ENCODE data around the gene NECTIN1. TPM values are rescaled to one million over a fixed set of nuclear protein-coding genes. Genes with fewer than 3 reads are reported as not detected.

NECTIN1 gene
- total RNA-seq, 2 experiments from 2014 or later, result 2.5 to 3.4 TPM

DNA sequence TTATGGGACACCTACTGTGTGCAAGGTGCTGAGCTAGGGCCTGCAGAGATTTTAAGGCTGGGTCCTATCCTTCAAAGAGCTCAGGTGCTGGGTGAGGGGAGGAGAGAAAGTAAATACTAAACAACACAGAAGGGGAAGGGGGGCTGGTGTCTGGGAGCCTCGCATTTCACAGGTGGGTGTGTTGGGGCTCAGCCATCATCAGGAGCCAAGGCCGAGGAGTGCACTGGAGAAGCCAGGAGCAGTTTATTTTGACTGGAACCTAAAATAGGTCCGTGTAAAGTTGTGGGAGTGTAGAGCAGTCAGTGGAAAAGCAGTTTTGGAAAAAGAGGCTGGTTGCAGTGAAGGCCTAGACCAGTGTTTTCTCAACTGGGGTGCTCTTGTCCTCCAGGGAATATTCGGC, 17.5 kb downstream of the NECTIN1 start:
- POLR2A ChIA-PET, result no interaction called here
- no peak overlapping the region for H3K4me3 Mint-ChIP-seq
- ATAC-seq (ENCODE audit: poor library complexity) (no peak), DNase-seq (no peak)
- H3K27me3 ChIP-seq (ENCODE audit: control insufficient read depth in 1 of 2, insufficient read depth in 2 of 2, low read length in 2 of 2), result peaks cover 0 to 14% of the 10 kb centered on the region in 2 experiments
- no peaks in the 10 kb centered on the region for H3K9me3 Mint-ChIP-seq
- H3K36me3 ChIP-seq (ENCODE audit: insufficient read depth, low read length), result no peaks in the 10 kb centered on the region
- CTCF ChIA-PET, result no interaction called here
- peaks cover 4% of the 10 kb centered on the region for H3K4me1 ChIP-seq (ENCODE audit: insufficient read depth, low read length)
- H3K27ac ChIP-seq (ENCODE audit: low read depth in 1 of 2, low read length in 2 of 2), result no peak overlapping the region
- intact Hi-C loops (cut with DNase I, micrococcal nuclease), result no loop called here
- H3K4me1 Mint-ChIP-seq (ENCODE audit: low read depth), result no peaks in the 10 kb centered on the region
- H3K27ac Mint-ChIP-seq, result no peak overlapping the region
- peaks cover 40% of the 10 kb centered on the region for H3K27me3 Mint-ChIP-seq
- H3K36me3 Mint-ChIP-seq (ENCODE audit: low read depth), result no peaks in the 10 kb centered on the region
- no peak overlapping the region for H3K4me3 ChIP-seq (ENCODE audit: low read length)
- peaks cover 0 to 10% of the 10 kb centered on the region in 2 experiments for H3K9me3 ChIP-seq (ENCODE audit: control insufficient read depth in 1 of 2, insufficient read depth in 1 of 2, low read length in 2 of 2)
- TF ChIP-seq, protein P1, sequence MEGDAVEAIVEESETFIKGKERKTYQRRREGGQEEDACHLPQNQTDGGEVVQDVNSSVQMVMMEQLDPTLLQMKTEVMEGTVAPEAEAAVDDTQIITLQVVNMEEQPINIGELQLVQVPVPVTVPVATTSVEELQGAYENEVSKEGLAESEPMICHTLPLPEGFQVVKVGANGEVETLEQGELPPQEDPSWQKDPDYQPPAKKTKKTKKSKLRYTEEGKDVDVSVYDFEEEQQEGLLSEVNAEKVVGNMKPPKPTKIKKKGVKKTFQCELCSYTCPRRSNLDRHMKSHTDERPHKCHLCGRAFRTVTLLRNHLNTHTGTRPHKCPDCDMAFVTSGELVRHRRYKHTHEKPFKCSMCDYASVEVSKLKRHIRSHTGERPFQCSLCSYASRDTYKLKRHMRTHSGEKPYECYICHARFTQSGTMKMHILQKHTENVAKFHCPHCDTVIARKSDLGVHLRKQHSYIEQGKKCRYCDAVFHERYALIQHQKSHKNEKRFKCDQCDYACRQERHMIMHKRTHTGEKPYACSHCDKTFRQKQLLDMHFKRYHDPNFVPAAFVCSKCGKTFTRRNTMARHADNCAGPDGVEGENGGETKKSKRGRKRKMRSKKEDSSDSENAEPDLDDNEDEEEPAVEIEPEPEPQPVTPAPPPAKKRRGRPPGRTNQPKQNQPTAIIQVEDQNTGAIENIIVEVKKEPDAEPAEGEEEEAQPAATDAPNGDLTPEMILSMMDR (IDR thresholded peaks at IDR 0.05), result no peak

DNA sequence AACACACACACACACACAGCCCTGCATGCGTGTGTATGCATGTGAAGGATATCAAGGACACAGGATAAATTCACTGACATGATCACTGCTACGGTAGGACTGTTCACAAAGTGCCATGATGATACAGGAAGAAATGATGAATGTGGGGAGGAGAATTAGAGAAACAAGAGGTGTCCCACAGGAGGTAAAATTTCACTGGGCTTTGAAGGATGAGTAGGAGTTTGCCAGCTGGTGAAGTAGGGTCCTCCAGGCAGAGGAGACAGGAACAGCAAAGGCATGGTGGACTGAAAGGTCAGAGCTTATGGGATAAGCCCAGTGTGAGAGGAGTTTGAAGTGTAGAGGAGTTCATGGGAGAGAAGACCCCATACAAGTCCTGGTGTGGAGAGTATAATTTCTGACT, 18.6 kb downstream of the NECTIN1 start:
- H3K4me1 ChIP-seq (ENCODE audit: insufficient read depth, low read length), result peaks cover 4% of the 10 kb centered on the region
- intact Hi-C loops (cut with DNase I, micrococcal nuclease), result no loop called here
- peaks cover 0 to 14% of the 10 kb centered on the region in 2 experiments for H3K27me3 ChIP-seq (ENCODE audit: control insufficient read depth in 1 of 2, insufficient read depth in 2 of 2, low read length in 2 of 2)
- peaks cover 40% of the 10 kb centered on the region for H3K27me3 Mint-ChIP-seq
- peaks cover 0 to 10% of the 10 kb centered on the region in 2 experiments for H3K9me3 ChIP-seq (ENCODE audit: control insufficient read depth in 1 of 2, insufficient read depth in 1 of 2, low read length in 2 of 2)
- H3K4me3 Mint-ChIP-seq, result no peak overlapping the region
- CTCF ChIA-PET, result no interaction called here
- TF ChIP-seq, protein P1 (IDR thresholded peaks at IDR 0.05), result no peak
- H3K4me3 ChIP-seq (ENCODE audit: low read length), result no peak overlapping the region
- H3K36me3 Mint-ChIP-seq (ENCODE audit: low read depth), result no peaks in the 10 kb centered on the region
- H3K27ac Mint-ChIP-seq, result no peak overlapping the region
- H3K36me3 ChIP-seq (ENCODE audit: insufficient read depth, low read length), result no peaks in the 10 kb centered on the region
- POLR2A ChIA-PET, result no interaction called here
- H3K9me3 Mint-ChIP-seq, result no peaks in the 10 kb centered on the region
- H3K4me1 Mint-ChIP-seq (ENCODE audit: low read depth), result no peaks in the 10 kb centered on the region
- DNase-seq, result no peak
- H3K27ac ChIP-seq (ENCODE audit: low read depth in 1 of 2, low read length in 2 of 2), result no peak overlapping the region
- no peak for ATAC-seq (ENCODE audit: poor library complexity)

DNA sequence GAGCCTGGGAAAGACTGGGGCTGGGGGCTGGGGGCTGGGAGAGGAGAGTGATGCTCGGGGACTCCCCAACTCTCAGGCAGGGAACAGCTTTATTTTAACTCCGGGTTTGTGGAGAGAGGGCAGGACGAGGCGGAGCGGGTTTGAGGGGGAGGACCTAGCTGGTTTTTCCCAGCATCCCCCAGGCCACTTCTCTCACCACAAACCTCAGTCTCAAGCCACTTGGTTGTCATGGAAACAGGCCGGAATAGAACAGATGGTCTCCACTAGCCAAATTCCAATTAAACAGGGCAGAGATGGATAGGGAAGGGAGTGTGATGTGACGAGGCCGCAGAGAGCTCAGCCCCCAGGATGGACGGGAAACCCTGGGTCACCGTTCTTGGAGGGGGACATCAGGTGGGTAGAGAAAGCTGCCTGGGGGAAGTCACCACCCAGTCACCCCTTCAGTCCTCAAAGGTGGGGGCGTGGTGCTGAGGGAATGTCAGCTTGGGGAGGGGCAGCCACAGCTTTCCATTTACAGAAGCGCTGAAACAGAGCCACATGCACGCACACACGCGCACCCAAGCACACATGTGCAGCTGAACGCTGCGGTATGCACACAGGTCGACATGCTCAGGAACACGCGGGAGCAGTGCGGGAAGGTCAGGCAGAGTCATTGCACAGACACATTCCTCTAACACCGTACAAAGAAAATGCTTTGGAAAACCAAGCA, 19.2 kb downstream of the NECTIN1 start:
- H3K27me3 ChIP-seq (ENCODE audit: control insufficient read depth in 1 of 2, insufficient read depth in 2 of 2, low read length in 2 of 2), result peaks cover 0 to 14% of the 10 kb centered on the region in 2 experiments
- Mint-ChIP-seq H3K4me1 (ENCODE audit: low read depth) (no peaks in the 10 kb centered on the region), H3K36me3 (ENCODE audit: low read depth) (no peaks in the 10 kb centered on the region), H3K9me3 (no peaks in the 10 kb centered on the region), H3K27ac (no peak overlapping the region), H3K27me3 (peaks cover 40% of the 10 kb centered on the region), H3K4me3 (no peak overlapping the region)
- ChIA-PET CTCF (no interaction called here), POLR2A (no interaction called here)
- intact Hi-C loops (cut with DNase I, micrococcal nuclease), result no loop called here
- no peaks in the 10 kb centered on the region for H3K36me3 ChIP-seq (ENCODE audit: insufficient read depth, low read length)
- H3K4me3 ChIP-seq (ENCODE audit: low read length), result no peak overlapping the region
- TF ChIP-seq, protein P1 (IDR thresholded peaks at IDR 0.05), result no peak
- DNase-seq, result no peak
- peaks cover 4% of the 10 kb centered on the region for H3K4me1 ChIP-seq (ENCODE audit: insufficient read depth, low read length)
- no peak overlapping the region for H3K27ac ChIP-seq (ENCODE audit: low read depth in 1 of 2, low read length in 2 of 2)
- peaks cover 0 to 10% of the 10 kb centered on the region in 2 experiments for H3K9me3 ChIP-seq (ENCODE audit: control insufficient read depth in 1 of 2, insufficient read depth in 1 of 2, low read length in 2 of 2)
- ATAC-seq (ENCODE audit: poor library complexity), result no peak

Measured in CD4-positive, alpha-beta T cell (primary cell).